ENCODE results near the gene THSD8. TPM values are rescaled to one million over a fixed set of nuclear protein-coding genes. Genes with fewer than 3 reads are reported as not detected.
"Not testable (repeated sequence)": the region's sequence is repeated elsewhere in the genome, so short reads cannot be mapped to it uniquely, and the experiment has no call there.

The THSD8 gene
- polyA plus RNA-seq, 1 donor from 2014 or later = not detected

GRCh38 chr19:12815088-12815487 is 13.2 kb downstream of the THSD8 start:
- no peak overlapping the region for H3K4me3 ChIP-seq (ENCODE audit: low read length)
- H3K9me2 ChIP-seq (ENCODE audit: insufficient read depth, low read length) = no peaks in the 10 kb centered on the region
- H3K27ac ChIP-seq (ENCODE audit: low read length) = no peak overlapping the region
- no peaks in the 10 kb centered on the region for H3F3A ChIP-seq (ENCODE audit: insufficient read depth, low read length, poor library complexity, severe bottlenecking)
- H3K9ac ChIP-seq (ENCODE audit: low read length) = no peak overlapping the region
- TF ChIP-seq MXI1 (conservative IDR thresholded peaks at IDR 0.05; ENCODE audit: poor library complexity, severe bottlenecking) (no peak), TAF1 (IDR thresholded peaks at IDR 0.05; ENCODE audit: low read depth) (no peak), EP300 (conservative IDR thresholded peaks at IDR 0.05; ENCODE audit: poor library complexity, severe bottlenecking) (no peak), EZH2 (IDR thresholded peaks at IDR 0.05; ENCODE audit: borderline replicate concordance, insufficient read depth, low read length, poor library complexity, severe bottlenecking) (no peak), RAD21 (conservative IDR thresholded peaks at IDR 0.05) (no peak), POLR2AphosphoS5 (IDR thresholded peaks at IDR 0.05) (no peak)
- TF ChIP-seq, protein P1, sequence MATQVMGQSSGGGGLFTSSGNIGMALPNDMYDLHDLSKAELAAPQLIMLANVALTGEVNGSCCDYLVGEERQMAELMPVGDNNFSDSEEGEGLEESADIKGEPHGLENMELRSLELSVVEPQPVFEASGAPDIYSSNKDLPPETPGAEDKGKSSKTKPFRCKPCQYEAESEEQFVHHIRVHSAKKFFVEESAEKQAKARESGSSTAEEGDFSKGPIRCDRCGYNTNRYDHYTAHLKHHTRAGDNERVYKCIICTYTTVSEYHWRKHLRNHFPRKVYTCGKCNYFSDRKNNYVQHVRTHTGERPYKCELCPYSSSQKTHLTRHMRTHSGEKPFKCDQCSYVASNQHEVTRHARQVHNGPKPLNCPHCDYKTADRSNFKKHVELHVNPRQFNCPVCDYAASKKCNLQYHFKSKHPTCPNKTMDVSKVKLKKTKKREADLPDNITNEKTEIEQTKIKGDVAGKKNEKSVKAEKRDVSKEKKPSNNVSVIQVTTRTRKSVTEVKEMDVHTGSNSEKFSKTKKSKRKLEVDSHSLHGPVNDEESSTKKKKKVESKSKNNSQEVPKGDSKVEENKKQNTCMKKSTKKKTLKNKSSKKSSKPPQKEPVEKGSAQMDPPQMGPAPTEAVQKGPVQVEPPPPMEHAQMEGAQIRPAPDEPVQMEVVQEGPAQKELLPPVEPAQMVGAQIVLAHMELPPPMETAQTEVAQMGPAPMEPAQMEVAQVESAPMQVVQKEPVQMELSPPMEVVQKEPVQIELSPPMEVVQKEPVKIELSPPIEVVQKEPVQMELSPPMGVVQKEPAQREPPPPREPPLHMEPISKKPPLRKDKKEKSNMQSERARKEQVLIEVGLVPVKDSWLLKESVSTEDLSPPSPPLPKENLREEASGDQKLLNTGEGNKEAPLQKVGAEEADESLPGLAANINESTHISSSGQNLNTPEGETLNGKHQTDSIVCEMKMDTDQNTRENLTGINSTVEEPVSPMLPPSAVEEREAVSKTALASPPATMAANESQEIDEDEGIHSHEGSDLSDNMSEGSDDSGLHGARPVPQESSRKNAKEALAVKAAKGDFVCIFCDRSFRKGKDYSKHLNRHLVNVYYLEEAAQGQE (IDR thresholded peaks at IDR 0.05; ENCODE audit: borderline replicate concordance) = no peak
- TF ChIP-seq, protein P2, sequence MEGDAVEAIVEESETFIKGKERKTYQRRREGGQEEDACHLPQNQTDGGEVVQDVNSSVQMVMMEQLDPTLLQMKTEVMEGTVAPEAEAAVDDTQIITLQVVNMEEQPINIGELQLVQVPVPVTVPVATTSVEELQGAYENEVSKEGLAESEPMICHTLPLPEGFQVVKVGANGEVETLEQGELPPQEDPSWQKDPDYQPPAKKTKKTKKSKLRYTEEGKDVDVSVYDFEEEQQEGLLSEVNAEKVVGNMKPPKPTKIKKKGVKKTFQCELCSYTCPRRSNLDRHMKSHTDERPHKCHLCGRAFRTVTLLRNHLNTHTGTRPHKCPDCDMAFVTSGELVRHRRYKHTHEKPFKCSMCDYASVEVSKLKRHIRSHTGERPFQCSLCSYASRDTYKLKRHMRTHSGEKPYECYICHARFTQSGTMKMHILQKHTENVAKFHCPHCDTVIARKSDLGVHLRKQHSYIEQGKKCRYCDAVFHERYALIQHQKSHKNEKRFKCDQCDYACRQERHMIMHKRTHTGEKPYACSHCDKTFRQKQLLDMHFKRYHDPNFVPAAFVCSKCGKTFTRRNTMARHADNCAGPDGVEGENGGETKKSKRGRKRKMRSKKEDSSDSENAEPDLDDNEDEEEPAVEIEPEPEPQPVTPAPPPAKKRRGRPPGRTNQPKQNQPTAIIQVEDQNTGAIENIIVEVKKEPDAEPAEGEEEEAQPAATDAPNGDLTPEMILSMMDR (IDR thresholded peaks at IDR 0.05; ENCODE audit: poor library complexity, severe bottlenecking) = no peak
- no peaks in the 10 kb centered on the region for H3K79me2 ChIP-seq (replicated peaks; ENCODE audit: insufficient read depth, low read length)
- H2AFZ ChIP-seq (ENCODE audit: low read depth, low read length) = no peak overlapping the region
- H4K20me1 ChIP-seq (ENCODE audit: insufficient read depth) = no peaks in the 10 kb centered on the region
- H3K9me3 ChIP-seq (ENCODE audit: low read length) = no peaks in the 10 kb centered on the region
- no peaks in the 10 kb centered on the region for H3K27me3 ChIP-seq (ENCODE audit: insufficient read depth, low read depth, low read length)
- no peaks in the 10 kb centered on the region for H3K36me3 ChIP-seq (ENCODE audit: insufficient read depth, low read length)
- H3K4me2 ChIP-seq (ENCODE audit: low read length) = no peak overlapping the region

- not testable (repeated sequence) for H2AFZ ChIP-seq (ENCODE audit: low read depth, low read length); H3K27ac ChIP-seq (ENCODE audit: low read length); H3K9me3 ChIP-seq (ENCODE audit: low read length); H3K9ac ChIP-seq (ENCODE audit: low read length); H3F3A ChIP-seq (ENCODE audit: insufficient read depth, low read length, poor library complexity, severe bottlenecking); H3K4me2 ChIP-seq (ENCODE audit: low read length); H4K20me1 ChIP-seq (ENCODE audit: insufficient read depth); H3K27me3 ChIP-seq (ENCODE audit: insufficient read depth, low read depth, low read length); H3K36me3 ChIP-seq (ENCODE audit: insufficient read depth, low read length); H3K4me3 ChIP-seq (ENCODE audit: low read length); H3K79me2 ChIP-seq (replicated peaks; ENCODE audit: insufficient read depth, low read length); H3K9me2 ChIP-seq (ENCODE audit: insufficient read depth, low read length)
Observed at GRCh38 chr19:12817188-12817587, 15.3 kb downstream of the THSD8 start.

DNA sequence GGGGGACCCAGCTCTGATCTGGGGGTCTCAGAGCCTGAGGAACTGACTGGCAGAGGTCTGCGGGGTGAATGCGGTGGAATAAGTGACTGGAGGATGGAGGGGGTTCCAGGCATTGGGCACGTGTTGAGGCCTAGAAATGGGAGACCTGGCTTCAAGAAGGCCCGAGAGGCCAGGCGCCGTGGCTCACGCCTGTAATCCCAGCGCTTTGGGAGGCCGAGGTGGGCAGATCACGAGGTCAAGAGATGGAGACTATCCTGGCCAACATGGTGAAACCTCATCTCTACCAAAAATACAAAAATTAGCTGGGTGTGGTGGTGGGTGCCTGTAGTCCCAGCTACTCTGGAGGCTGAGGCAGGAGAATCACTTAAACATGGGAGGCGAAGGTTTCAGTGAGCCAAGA is 15.9 kb downstream of the THSD8 start:
- not testable (repeated sequence) for H3K9ac ChIP-seq (ENCODE audit: low read length); H3F3A ChIP-seq (ENCODE audit: insufficient read depth, low read length, poor library complexity, severe bottlenecking); H3K27me3 ChIP-seq (ENCODE audit: insufficient read depth, low read depth, low read length); H3K9me2 ChIP-seq (ENCODE audit: insufficient read depth, low read length); H3K9me3 ChIP-seq (ENCODE audit: low read length); H3K4me2 ChIP-seq (ENCODE audit: low read length); H3K79me2 ChIP-seq (replicated peaks; ENCODE audit: insufficient read depth, low read length); H3K4me3 ChIP-seq (ENCODE audit: low read length); H4K20me1 ChIP-seq (ENCODE audit: insufficient read depth); H2AFZ ChIP-seq (ENCODE audit: low read depth, low read length); H3K27ac ChIP-seq (ENCODE audit: low read length); H3K36me3 ChIP-seq (ENCODE audit: insufficient read depth, low read length)
